PC-3 (cell line): ENCODE measurements around the gene MRTFA. TPM values are rescaled to one million over a fixed set of nuclear protein-coding genes. Genes with fewer than 3 reads are reported as not detected.

Experiments
- ATAC-seq: fragments of 200-7000 bp; cut with Tn5 transposase; 2 replicates; pipeline ENCODE4 v1.9.1; 2020; ENCODE audit warnings: mild to moderate bottlenecking, moderate library complexity
- BruUV-seq: library from RNA; stranded (reverse); fragments of 400-500 nt; replicated peaks from 2 replicates; lab custom pipeline; 2021; lab: Mats Ljungman, UMichigan
- CTCF ChIA-PET: fragments of 300-600 bp; sonication (Branson Sonifier 250); formaldehyde crosslinking; loops from one replicate; lab custom pipeline; 2022; ENCODE audit warnings: antibody characterized with exemption; lab: Charles Lee
- POLR2A ChIA-PET: fragments of 300-600 bp; sonication (Branson Sonifier 250); formaldehyde crosslinking; loops from one replicate; lab custom pipeline; 2022; ENCODE audit warnings: antibody characterized with exemption; ENCODE audit not compliant: unreplicated experiment; lab: Charles Lee
- DNase-seq: peaks from one replicate; pipeline ENCODE4 v3.0.0-alpha.2; 2015
- H2AFZ ChIP-seq: fragments of 300-600 bp; sonication (generic); 2 replicates; pipeline ENCODE4 v1.6.0; 2016; ENCODE audit warnings: antibody characterized with exemption, low read length
- H3F3A ChIP-seq: fragments of 300-600 bp; sonication (generic); one replicate; pipeline ENCODE4 v1.6.0; 2017; ENCODE audit warnings: antibody characterized with exemption, low read length, control low read depth, mild to moderate bottlenecking; ENCODE audit not compliant: unreplicated experiment
- H3K27ac ChIP-seq: fragments of 300-600 bp; sonication (generic); 2 replicates; pipeline ENCODE4 v1.5.1; 2016; ENCODE audit warnings: mild to moderate bottlenecking, low read length
- H3K27me3 ChIP-seq: fragments of 300-600 bp; sonication (generic); 2 replicates; pipeline ENCODE4 v1.6.1; 2016; ENCODE audit warnings: low read length, mixed read lengths
- H3K36me3 ChIP-seq: fragments of 300-600 bp; sonication (generic); 2 replicates; pipeline ENCODE4 v1.6.1; 2016; ENCODE audit warnings: low read depth, mixed run types, low read length, mixed read lengths
- H3K4me1 ChIP-seq: fragments of 300-600 bp; sonication (generic); 2 replicates; pipeline ENCODE4 v1.5.1; 2016; ENCODE audit warnings: low read length; ENCODE audit not compliant: insufficient read depth
- H3K4me2 ChIP-seq: fragments of 300-600 bp; sonication (generic); 2 replicates; pipeline ENCODE4 v1.6.0; 2016; ENCODE audit warnings: low read length
- H3K4me3 ChIP-seq: fragments of 300-600 bp; sonication (generic); 2 replicates; pipeline ENCODE4 v1.5.1; 2016; ENCODE audit warnings: mild to moderate bottlenecking, low read length, mixed read lengths
- H3K79me2 ChIP-seq: fragments of 300-600 bp; sonication (generic); 2 replicates; pipeline ENCODE4 v1.6.1; 2017; ENCODE audit warnings: low read length, mixed read lengths
- H3K9ac ChIP-seq: fragments of 300-600 bp; sonication (generic); 2 replicates; pipeline ENCODE4 v1.6.0; 2016; ENCODE audit warnings: mild to moderate bottlenecking, low read length
- H3K9me2 ChIP-seq: fragments of 300-600 bp; sonication (generic); replicated peaks from 2 replicates; pipeline ENCODE4 v1.6.1; 2016; ENCODE audit warnings: mixed run types, low read length, mixed read lengths
- H3K9me3 ChIP-seq: fragments of 300-600 bp; sonication (generic); 2 replicates; pipeline ENCODE4 v1.6.1; 2016; ENCODE audit warnings: low read length, mixed read lengths
- H4K20me1 ChIP-seq: fragments of 300-600 bp; sonication (generic); 2 replicates; pipeline ENCODE4 v1.6.1; 2016; ENCODE audit warnings: low read length, mixed read lengths
- CTCF ChIP-seq: fragments of 300-600 bp; sonication (generic); conservative IDR thresholded peaks from 2 replicates; pipeline ENCODE4 v1.5.1; 2017; ENCODE audit warnings: antibody characterized with exemption, low read depth, mild to moderate bottlenecking, low read length
- EZH2 ChIP-seq: fragments of 300-600 bp; sonication (generic); IDR thresholded peaks from one replicate; pipeline ENCODE4 v1.6.1; 2017; ENCODE audit warnings: antibody characterized with exemption, mild to moderate bottlenecking, low read length; ENCODE audit not compliant: unreplicated experiment
- EZH2phosphoT487 ChIP-seq: fragments of 300-600 bp; sonication (generic); IDR thresholded peaks from 2 replicates; pipeline ENCODE4 v1.6.1; 2018; ENCODE audit warnings: mild to moderate bottlenecking, antibody characterized with exemption, low read length, borderline replicate concordance
- intact Hi-C: fragments of 100-400 bp; cut with micrococcal nuclease; formaldehyde crosslinking; loops from 2 replicates; pipeline ENCODE4 v1.9.0; 2023
- total RNA-seq: library from RNA; depleted of rRNA; stranded (reverse); fragments of >200 nt; gene quantifications from 2 replicates; pipeline ENCODE4 v1.2.3, GENCODE V29; 2014

The MRTFA gene
- total RNA-seq, 1 experiment from 2014 or later: 32.6 TPM

DNA sequence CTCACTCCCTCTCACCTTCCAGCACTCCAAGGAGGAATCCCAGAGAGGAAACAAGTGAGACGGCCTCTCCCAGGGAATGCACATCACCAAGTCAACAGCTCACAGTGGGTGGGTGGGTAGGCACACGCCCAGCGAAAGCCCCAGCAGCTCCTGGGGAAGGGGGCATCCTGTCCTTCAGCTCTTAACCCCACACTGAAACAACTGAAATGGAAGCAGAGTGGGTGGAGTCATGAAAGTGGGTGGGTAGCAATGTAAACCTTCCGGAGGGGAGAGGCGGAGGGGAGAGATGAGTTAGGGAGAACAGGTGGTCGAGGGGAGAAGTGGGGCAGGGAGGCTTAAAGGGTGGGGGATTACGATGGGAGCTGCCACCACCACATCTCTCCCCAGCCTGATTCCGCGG, 48.2 kb upstream of the MRTFA start:
- intact Hi-C loops: loop anchor here (10.0 kb wide), 1 partner anchor 210 kb away; no protein-coding TSS in a partner anchor
- no peaks in the 10 kb centered on the region for H3F3A ChIP-seq

DNA sequence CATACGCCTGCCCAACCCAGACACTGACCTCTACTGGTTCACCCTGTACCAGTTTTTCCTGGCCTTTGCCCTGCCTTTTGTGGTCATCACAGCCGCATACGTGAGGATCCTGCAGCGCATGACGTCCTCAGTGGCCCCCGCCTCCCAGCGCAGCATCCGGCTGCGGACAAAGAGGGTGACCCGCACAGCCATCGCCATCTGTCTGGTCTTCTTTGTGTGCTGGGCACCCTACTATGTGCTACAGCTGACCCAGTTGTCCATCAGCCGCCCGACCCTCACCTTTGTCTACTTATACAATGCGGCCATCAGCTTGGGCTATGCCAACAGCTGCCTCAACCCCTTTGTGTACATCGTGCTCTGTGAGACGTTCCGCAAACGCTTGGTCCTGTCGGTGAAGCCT, 44.9 kb upstream of the MRTFA start:
- Histone ChIP-seq H3K9ac (no peak overlapping the region), H3K4me2 (no peak overlapping the region), H2AFZ (no peak overlapping the region), H3K4me3 (no peak overlapping the region), H3K9me2 (no peaks in the 10 kb centered on the region), H3K27ac (no peak overlapping the region), H3K79me2 (no peaks in the 10 kb centered on the region), H3F3A (no peaks in the 10 kb centered on the region), H4K20me1 (no peaks in the 10 kb centered on the region), H3K9me3 (no peaks in the 10 kb centered on the region), H3K4me1 (peaks cover 8% of the 10 kb centered on the region), H3K27me3 (no peaks in the 10 kb centered on the region), H3K36me3 (no peaks in the 10 kb centered on the region)
- TF ChIP-seq CTCF (no peak), EZH2 (no peak), EZH2phosphoT487 (no peak)
- ATAC-seq (no peak), DNase-seq (no peak)
- CTCF ChIA-PET: no interaction called here
- intact Hi-C loops: loop anchor here (10.0 kb wide), 1 partner anchor 213 kb away; no protein-coding TSS in a partner anchor
- BruUV-seq: no TSS peak
- POLR2A ChIA-PET: no interaction called here

More for the DNA sequence above, 48.2 kb upstream of the MRTFA start:
- no TSS peak for BruUV-seq
- Histone ChIP-seq H3K4me1 (peaks cover 8% of the 10 kb centered on the region), H3K36me3 (no peaks in the 10 kb centered on the region), H4K20me1 (no peaks in the 10 kb centered on the region), H3K9me3 (no peaks in the 10 kb centered on the region), H3K9me2 (no peaks in the 10 kb centered on the region), H3K4me3 (no peak overlapping the region), H3K9ac (no peak overlapping the region), H3K27me3 (no peaks in the 10 kb centered on the region), H3K79me2 (no peaks in the 10 kb centered on the region), H3K4me2 (no peak overlapping the region), H3K27ac (no peak overlapping the region), H2AFZ (no peak overlapping the region)
- TF ChIP-seq CTCF (no peak), EZH2phosphoT487 (no peak), EZH2 (no peak)
- POLR2A ChIA-PET: no interaction called here
- CTCF ChIA-PET: interaction anchor here (0.5 kb wide), 1 partner anchor 76 kb away, joined by 3 read pairs; no protein-coding TSS in a partner anchor
- ATAC-seq (no peak), DNase-seq (no peak)

DNA sequence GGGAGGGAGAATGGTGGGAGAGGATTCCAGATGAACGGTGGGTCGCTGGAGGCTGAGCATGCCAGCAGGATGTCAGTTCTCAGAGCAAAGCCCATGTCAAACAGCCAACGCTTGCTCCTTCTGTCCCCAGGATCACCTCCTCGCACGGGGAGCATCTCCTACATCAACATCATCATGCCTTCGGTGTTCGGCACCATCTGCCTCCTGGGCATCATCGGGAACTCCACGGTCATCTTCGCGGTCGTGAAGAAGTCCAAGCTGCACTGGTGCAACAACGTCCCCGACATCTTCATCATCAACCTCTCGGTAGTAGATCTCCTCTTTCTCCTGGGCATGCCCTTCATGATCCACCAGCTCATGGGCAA, 44.3 kb upstream of the MRTFA start:
- Histone ChIP-seq H3K36me3 (no peaks in the 10 kb centered on the region), H3K4me3 (no peak overlapping the region), H3K4me1 (peaks cover 8% of the 10 kb centered on the region), H4K20me1 (no peaks in the 10 kb centered on the region), H3K9ac (no peak overlapping the region), H3K9me2 (no peaks in the 10 kb centered on the region), H3K27me3 (no peaks in the 10 kb centered on the region), H3K27ac (no peak overlapping the region), H3K9me3 (no peaks in the 10 kb centered on the region), H2AFZ (no peak overlapping the region), H3K79me2 (no peaks in the 10 kb centered on the region), H3K4me2 (no peak overlapping the region), H3F3A (no peaks in the 10 kb centered on the region)
- POLR2A ChIA-PET: interaction anchor here (0.6 kb wide), 1 partner anchor 10 kb away, joined by 8 read pairs; no protein-coding TSS in a partner anchor
- CTCF ChIA-PET: no interaction called here
- DNase-seq (no peak), ATAC-seq (no peak)
- no TSS peak for BruUV-seq
- intact Hi-C loops: loop anchor here (10.0 kb wide), 1 partner anchor 214 kb away; no protein-coding TSS in a partner anchor
- TF ChIP-seq EZH2phosphoT487 (no peak), EZH2 (no peak), CTCF (no peak)
